ENCODE data around the gene FNDC7.
"Not testable (repeated sequence)": the region's sequence is repeated elsewhere in the genome, so short reads cannot be mapped to it uniquely, and the experiment has no call there.

The FNDC7 gene

GRCh38 chr1:108699375-108700332 is 13.1 kb upstream of the FNDC7 start:
- H2BK5ac ChIP-seq (ENCODE audit: low read depth, low read length, poor library complexity): no peak overlapping the region
- H3K14ac ChIP-seq (ENCODE audit: low read length): no peak overlapping the region
- H3K18ac ChIP-seq (ENCODE audit: low read length): no peak overlapping the region
- WGBS (ENCODE audit: extremely low coverage, insufficient coverage, insufficient read length): 100% methylated on average over 7 of the region's 22 CpGs
- H3K4me1 ChIP-seq (ENCODE audit: control insufficient read depth in 1 of 2, insufficient read depth in 2 of 2, low read length in 2 of 2): no peaks in the 10 kb centered on the region
- H3K27me3 ChIP-seq (ENCODE audit: insufficient read depth, low read length): no peaks in the 10 kb centered on the region
- H2BK12ac ChIP-seq (ENCODE audit: low read length): no peak overlapping the region
- H3K23ac ChIP-seq (ENCODE audit: low read length): no peak overlapping the region
- no peak overlapping the region for H4K8ac ChIP-seq (ENCODE audit: low read depth, low read length)
- no peak overlapping the region for H3K9ac ChIP-seq (ENCODE audit: low read length)
- H4K91ac ChIP-seq (ENCODE audit: low read depth, low read length): no peak overlapping the region
- no peak overlapping the region for H3K4me2 ChIP-seq (ENCODE audit: low read length)
- H3K4me3 ChIP-seq (ENCODE audit: low read depth, low read length): no peak overlapping the region
- no peak overlapping the region for H4K12ac ChIP-seq (ENCODE audit: low read depth, low read length)
- no peaks in the 10 kb centered on the region for H3K9me3 ChIP-seq (ENCODE audit: insufficient read depth, low read depth, low read length)
- no peak for DNase-seq
- no peak overlapping the region for H2BK120ac ChIP-seq (ENCODE audit: insufficient read depth, low read length, poor library complexity)
- no peaks in the 10 kb centered on the region for H3K79me1 ChIP-seq (ENCODE audit: low read length)
- no peak overlapping the region for H2AFZ ChIP-seq (ENCODE audit: insufficient read depth, low read length, poor library complexity)
- H2AK5ac ChIP-seq (ENCODE audit: low read length): no peak overlapping the region
- H3K27ac ChIP-seq (ENCODE audit: low read depth, low read length): no peak overlapping the region
- peaks cover 11 to 25% of the 10 kb centered on the region in 2 experiments for H3K36me3 ChIP-seq (ENCODE audit: control insufficient read depth in 1 of 2, insufficient read depth in 2 of 2, low read length in 2 of 2)
- H3K4ac ChIP-seq (ENCODE audit: low read depth, low read length): no peak overlapping the region
- no peaks in the 10 kb centered on the region for H3K79me2 ChIP-seq (ENCODE audit: control insufficient read depth, insufficient read depth, low read length, poor library complexity)

GRCh38 chr1:108701176-108701849 is 11.4 kb upstream of the FNDC7 start:
- Histone ChIP-seq H2AFZ (ENCODE audit: insufficient read depth, low read length, poor library complexity) (no peak overlapping the region), H3K14ac (ENCODE audit: low read length) (no peak overlapping the region), H3K36me3 (ENCODE audit: control insufficient read depth in 1 of 2, insufficient read depth in 2 of 2, low read length in 2 of 2) (peaks cover 9 to 23% of the 10 kb centered on the region in 2 experiments), H4K91ac (ENCODE audit: low read depth, low read length) (no peak overlapping the region), H3K23ac (ENCODE audit: low read length) (no peak overlapping the region), H2BK120ac (ENCODE audit: insufficient read depth, low read length, poor library complexity) (no peak overlapping the region), H3K4ac (ENCODE audit: low read depth, low read length) (no peak overlapping the region), H3K9ac (ENCODE audit: low read length) (no peak overlapping the region), H3K4me1 (ENCODE audit: control insufficient read depth in 1 of 2, insufficient read depth in 2 of 2, low read length in 2 of 2) (no peaks in the 10 kb centered on the region), H2BK5ac (ENCODE audit: low read depth, low read length, poor library complexity) (no peak overlapping the region), H3K9me3 (ENCODE audit: insufficient read depth, low read depth, low read length) (no peaks in the 10 kb centered on the region), H3K18ac (ENCODE audit: low read length) (no peak overlapping the region), H3K4me3 (ENCODE audit: low read depth, low read length) (no peak overlapping the region), H2AK5ac (ENCODE audit: low read length) (no peak overlapping the region), H4K12ac (ENCODE audit: low read depth, low read length) (no peak overlapping the region), H3K27ac (ENCODE audit: low read depth, low read length) (no peak overlapping the region), H4K8ac (ENCODE audit: low read depth, low read length) (no peak overlapping the region), H3K79me1 (ENCODE audit: low read length) (no peaks in the 10 kb centered on the region), H3K4me2 (ENCODE audit: low read length) (no peak overlapping the region), H3K79me2 (ENCODE audit: control insufficient read depth, insufficient read depth, low read length, poor library complexity) (no peaks in the 10 kb centered on the region), H2BK12ac (ENCODE audit: low read length) (no peak overlapping the region), H3K27me3 (ENCODE audit: insufficient read depth, low read length) (no peaks in the 10 kb centered on the region)
- WGBS (ENCODE audit: extremely low coverage, insufficient coverage, insufficient read length): no CpG with 5 or more reads among the region's 5 CpGs
- DNase-seq: no peak

- not testable (repeated sequence) for H2BK12ac ChIP-seq (ENCODE audit: low read length); DNase-seq; H3K27me3 ChIP-seq (ENCODE audit: insufficient read depth, low read length); H4K91ac ChIP-seq (ENCODE audit: low read depth, low read length); H2BK5ac ChIP-seq (ENCODE audit: low read depth, low read length, poor library complexity); H4K12ac ChIP-seq (ENCODE audit: low read depth, low read length); H3K9me3 ChIP-seq (ENCODE audit: insufficient read depth, low read depth, low read length); H3K4me3 ChIP-seq (ENCODE audit: low read depth, low read length); H3K79me1 ChIP-seq (ENCODE audit: low read length); H4K8ac ChIP-seq (ENCODE audit: low read depth, low read length); H3K4me2 ChIP-seq (ENCODE audit: low read length); H3K4ac ChIP-seq (ENCODE audit: low read depth, low read length); H3K9ac ChIP-seq (ENCODE audit: low read length); H3K27ac ChIP-seq (ENCODE audit: low read depth, low read length); H3K23ac ChIP-seq (ENCODE audit: low read length); H2AFZ ChIP-seq (ENCODE audit: insufficient read depth, low read length, poor library complexity); H3K79me2 ChIP-seq (ENCODE audit: control insufficient read depth, insufficient read depth, low read length, poor library complexity); H3K4me1 ChIP-seq (ENCODE audit: control insufficient read depth in 1 of 2, insufficient read depth in 2 of 2, low read length in 2 of 2); H3K18ac ChIP-seq (ENCODE audit: low read length); H2AK5ac ChIP-seq (ENCODE audit: low read length); H3K14ac ChIP-seq (ENCODE audit: low read length); H2BK120ac ChIP-seq (ENCODE audit: insufficient read depth, low read length, poor library complexity)
- WGBS (ENCODE audit: extremely low coverage, insufficient coverage, insufficient read length): no CpG with 5 or more reads among the region's 6 CpGs
- H3K36me3 ChIP-seq (ENCODE audit: control insufficient read depth in 1 of 2, insufficient read depth in 2 of 2, low read length in 2 of 2): peaks cover 7 to 20% of the 10 kb centered on the region in 2 experiments
Observed at GRCh38 chr1:108702109-108702508, 10.6 kb upstream of the FNDC7 start.

GRCh38 chr1:108703939-108704338 is 8.8 kb upstream of the FNDC7 start:
- Histone ChIP-seq H3K4me2 (ENCODE audit: low read length) (no peak overlapping the region), H2AFZ (ENCODE audit: insufficient read depth, low read length, poor library complexity) (no peak overlapping the region)

More at GRCh38 chr1:108703939-108704338, 8.8 kb upstream of the FNDC7 start:
- no peak overlapping the region for H3K14ac ChIP-seq (ENCODE audit: low read length)
- H4K91ac ChIP-seq (ENCODE audit: low read depth, low read length): no peak overlapping the region
- no peaks in the 10 kb centered on the region for H3K27me3 ChIP-seq (ENCODE audit: insufficient read depth, low read length)
- no peaks in the 10 kb centered on the region for H3K79me1 ChIP-seq (ENCODE audit: low read length)
- H3K4ac ChIP-seq (ENCODE audit: low read depth, low read length): no peak overlapping the region
- no peak overlapping the region for H2AK5ac ChIP-seq (ENCODE audit: low read length)
- peaks cover 7 to 11% of the 10 kb centered on the region in 2 experiments for H3K36me3 ChIP-seq (ENCODE audit: control insufficient read depth in 1 of 2, insufficient read depth in 2 of 2, low read length in 2 of 2)
- no peak overlapping the region for H2BK12ac ChIP-seq (ENCODE audit: low read length)
- H3K18ac ChIP-seq (ENCODE audit: low read length): no peak overlapping the region
- H3K9ac ChIP-seq (ENCODE audit: low read length): no peak overlapping the region
- H3K4me1 ChIP-seq (ENCODE audit: control insufficient read depth in 1 of 2, insufficient read depth in 2 of 2, low read length in 2 of 2): no peaks in the 10 kb centered on the region
- no peaks in the 10 kb centered on the region for H3K9me3 ChIP-seq (ENCODE audit: insufficient read depth, low read depth, low read length)
- no peak for DNase-seq
- no peak overlapping the region for H4K12ac ChIP-seq (ENCODE audit: low read depth, low read length)
- no peak overlapping the region for H3K4me3 ChIP-seq (ENCODE audit: low read depth, low read length)
- no peak overlapping the region for H2BK5ac ChIP-seq (ENCODE audit: low read depth, low read length, poor library complexity)
- H3K27ac ChIP-seq (ENCODE audit: low read depth, low read length): no peak overlapping the region
- WGBS (ENCODE audit: extremely low coverage, insufficient coverage, insufficient read length): no CpG with 5 or more reads among the region's 6 CpGs
- H4K8ac ChIP-seq (ENCODE audit: low read depth, low read length): no peak overlapping the region
- H3K23ac ChIP-seq (ENCODE audit: low read length): no peak overlapping the region
- no peaks in the 10 kb centered on the region for H3K79me2 ChIP-seq (ENCODE audit: control insufficient read depth, insufficient read depth, low read length, poor library complexity)
- H2BK120ac ChIP-seq (ENCODE audit: insufficient read depth, low read length, poor library complexity): no peak overlapping the region
